ENCODE results near the gene SOX18.

Gene SOX18

DNA sequence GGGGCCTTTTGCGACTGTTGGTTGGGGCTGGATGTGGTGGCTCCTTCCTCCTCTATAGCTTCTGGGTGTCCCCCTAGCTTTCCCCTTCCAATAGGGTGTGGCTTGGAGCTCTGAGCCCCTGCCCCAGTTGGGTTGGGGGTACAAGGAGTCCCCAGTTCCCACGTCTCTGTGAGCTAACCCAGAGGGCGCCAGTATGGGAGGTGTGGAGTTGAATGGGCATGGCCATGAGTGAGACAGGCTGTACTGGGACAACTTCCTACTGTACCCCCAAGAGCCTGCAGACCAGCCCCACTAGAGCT is 12.3 kb downstream of the SOX18 start:
- DNase-seq (ENCODE audit: low read depth): no peak

DNA sequence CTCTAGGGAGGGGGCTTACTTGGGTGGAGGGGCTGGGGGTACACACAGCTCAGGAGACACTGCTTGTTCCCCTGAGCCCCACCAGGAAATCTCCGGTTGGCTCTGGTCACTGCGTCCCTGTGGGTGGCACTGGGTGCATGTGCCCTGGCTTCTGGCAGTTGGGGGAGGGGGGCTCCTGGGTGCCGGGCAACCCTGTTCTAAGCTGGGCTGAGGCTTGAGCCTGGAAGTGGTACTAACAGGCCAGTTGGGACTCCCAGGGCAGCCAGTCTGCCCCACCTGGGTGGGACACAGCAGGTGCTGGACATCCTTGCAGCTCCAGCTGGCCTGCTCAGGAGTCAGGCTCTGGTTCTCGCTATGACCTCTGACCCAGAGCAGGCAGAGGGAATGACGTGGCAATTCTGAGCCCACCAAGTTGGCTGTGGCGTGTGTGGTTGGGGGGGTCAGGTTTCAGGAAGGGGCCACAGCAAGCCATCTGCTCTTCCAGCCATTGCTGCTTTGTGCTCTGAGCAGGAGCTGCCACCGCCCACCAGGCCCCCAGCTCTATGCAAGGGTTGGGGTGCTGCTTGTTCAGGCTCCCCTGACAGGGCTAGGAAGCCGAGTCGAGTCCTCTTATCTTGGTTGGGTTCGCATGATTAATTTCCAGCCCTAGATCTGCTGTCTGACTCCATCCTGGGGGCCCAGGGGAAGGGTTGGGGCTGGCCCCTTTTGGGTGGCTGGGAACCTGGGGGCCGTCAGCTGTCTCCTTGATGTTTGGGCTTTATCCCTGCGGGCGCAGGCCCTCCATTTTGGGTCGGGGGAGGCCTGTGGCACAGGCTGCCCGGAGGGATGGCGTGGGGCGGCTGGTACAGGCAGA is 12.9 kb downstream of the SOX18 start:
- no peak for DNase-seq (ENCODE audit: low read depth)

- DNase-seq (ENCODE audit: low read depth): no peak
Measured at GRCh38 chr20:64035933-64036345, 13.5 kb downstream of the SOX18 start, which contains the start of gene C20orf204. Gene C20orf204, plus strand, starts transcription at chr20:64036182. Its CDS starts 142 bp downstream, at chr20:64036324.

DNA sequence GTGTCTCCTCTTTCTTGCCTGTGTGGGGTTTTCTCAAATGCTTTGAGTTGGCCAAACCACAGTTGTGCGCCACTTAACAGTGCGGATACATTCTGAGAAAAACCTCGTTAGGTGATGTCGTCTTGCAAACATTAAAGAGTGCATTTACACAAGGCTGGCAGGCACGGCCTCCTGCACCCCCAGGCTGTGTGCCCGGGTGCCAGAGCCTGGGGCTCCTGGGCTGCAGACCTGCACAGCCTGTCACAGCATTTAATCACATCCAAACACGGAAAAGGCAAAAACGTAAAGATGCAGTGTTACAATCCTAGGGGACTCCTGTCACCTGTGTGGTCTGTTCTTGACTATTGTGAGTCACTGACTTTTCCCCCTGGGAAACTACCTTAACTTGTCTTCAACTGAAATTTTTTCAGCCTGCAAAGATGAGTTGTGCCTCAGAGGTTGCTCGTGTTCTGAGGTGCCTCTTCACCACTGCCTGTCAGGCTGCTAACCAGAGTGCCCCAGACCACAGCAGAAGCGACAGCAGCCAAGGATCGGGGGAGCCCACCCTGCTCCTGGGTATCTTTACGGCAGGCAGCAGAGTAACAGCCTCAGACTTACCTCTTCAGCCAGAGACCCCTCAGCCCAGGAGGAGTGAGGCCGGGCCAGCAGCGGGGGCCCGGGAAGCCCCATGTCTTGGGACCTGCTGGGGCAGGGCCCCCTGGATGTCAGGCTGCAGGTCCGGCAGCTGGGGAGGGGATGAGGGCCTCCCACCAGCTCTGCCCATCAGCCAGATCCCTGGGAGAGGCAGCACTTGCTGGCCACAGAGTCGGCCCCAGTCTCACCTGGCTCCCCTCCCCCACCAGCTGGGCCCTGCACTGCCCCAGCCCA is 14.1 kb downstream of the SOX18 start:
- DNase-seq (ENCODE audit: low read depth): peak; percentile 24

GRCh38 chr20:64033981-64034493 is 15.4 kb downstream of the SOX18 start:
- DNase-seq (ENCODE audit: low read depth): no peak

DNA sequence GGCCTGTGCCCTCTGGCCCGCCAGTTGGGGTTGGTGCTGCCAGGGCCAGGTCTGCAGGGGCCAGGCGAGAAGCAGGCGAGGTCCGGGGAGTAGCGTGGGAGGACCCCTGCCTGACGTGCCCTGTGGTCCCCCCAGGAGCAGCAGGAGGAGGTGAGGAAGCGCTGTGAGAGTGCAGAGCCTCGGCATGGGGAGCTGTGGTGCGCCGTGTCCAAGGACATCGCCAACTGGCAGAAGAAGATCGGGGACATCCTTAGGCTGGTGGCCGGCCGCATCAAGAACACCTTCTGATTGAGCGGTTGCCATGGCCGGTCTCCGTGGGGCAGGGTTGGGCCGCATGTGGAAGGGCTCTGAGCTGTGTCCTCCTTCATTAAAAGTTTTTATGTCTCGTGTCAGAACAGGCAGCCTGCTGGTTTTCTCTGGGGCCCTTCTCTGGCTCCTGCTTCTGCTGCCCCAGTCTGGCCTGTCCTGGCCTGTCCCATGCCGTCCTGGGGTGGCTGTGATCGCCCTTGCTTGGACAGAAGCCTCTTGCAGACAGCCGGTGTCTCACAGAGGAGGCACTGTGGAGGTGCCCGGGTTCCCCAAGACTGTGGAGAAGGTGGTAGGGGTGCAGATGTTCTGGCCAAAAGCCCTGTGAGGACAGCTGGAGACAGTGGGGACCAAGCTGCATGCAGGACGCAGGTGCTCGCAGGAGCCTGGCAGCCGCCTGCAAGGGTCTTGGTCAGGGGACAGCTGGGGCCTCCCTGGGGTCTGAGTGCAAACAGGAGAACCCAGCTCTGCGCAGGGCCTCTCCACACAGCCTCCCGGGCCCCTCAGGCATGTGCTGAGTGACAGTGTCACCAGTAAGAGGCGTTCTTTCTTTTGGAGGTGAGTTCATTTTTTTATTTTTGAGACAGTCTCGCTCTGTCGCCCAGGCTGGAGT is 16.5 kb downstream of the SOX18 start:
- no peak for DNase-seq (ENCODE audit: low read depth)

DNA sequence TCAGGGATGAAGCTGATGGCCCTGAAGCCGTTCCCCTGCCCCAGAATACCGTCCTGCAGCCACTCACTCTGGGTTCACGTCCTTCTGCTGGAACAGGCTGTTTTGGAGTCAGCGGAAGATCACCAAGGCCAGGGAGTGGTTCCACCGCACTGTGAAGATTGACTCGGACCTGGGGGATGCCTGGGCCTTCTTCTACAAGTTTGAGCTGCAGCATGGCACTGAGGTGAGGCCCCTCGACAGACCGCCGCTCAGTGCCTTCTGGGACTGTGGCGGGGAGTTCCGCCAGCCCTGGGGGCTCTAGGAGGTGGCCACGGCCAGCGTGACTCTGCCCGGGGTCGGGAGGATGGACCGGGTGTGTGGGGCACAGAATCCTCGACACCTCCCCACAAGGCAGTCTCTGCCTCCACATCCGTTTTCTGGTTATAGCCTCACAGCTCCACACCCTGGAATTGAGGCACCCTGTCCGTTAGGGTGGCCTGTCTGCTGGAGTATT is 17.6 kb downstream of the SOX18 start:
- DNase-seq (ENCODE audit: low read depth): no peak

GRCh38 chr20:64030371-64031134 is 18.9 kb downstream of the SOX18 start:
- DNase-seq (ENCODE audit: low read depth): no peak

DNA sequence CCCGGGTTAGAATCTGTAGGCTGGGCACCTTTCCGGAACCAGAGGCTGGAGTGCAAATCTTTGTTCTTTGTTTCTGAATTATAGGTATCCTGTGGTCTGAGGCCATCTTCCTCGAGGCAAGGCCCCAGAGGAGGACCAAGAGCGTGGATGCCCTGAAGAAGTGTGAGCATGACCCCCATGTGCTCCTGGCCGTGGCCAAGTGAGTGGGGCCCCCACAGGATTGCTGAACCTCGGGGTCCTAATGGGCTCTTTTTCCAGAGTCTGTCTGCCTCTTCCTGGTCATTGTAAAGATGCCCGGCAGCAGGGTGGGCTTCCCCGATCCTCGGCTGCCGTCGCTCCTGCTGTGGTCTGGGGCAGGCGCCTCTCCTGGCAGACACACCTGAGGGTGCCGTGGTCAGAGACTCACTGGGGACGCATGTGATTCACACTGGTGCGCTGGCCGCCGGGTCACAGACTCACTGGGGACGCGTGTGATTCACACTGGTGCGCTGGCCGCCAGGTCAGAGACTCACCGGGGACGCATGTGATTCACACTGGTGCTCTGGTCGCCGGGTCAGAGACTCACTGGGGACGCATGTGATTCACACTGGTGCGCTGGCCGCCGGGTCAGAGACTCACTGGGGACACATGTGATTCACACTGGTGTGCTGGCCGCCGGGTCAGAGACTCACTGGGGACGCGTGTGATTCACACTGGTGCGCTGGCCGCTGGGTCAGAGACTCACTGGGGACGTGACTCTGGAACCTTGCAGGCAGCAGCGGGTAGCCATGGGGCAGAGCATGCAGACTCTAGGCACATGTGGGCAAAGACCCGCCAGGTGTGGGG is 19.9 kb downstream of the SOX18 start:
- DNase-seq (ENCODE audit: low read depth): no peak

- no peak for DNase-seq (ENCODE audit: low read depth)
Measured at GRCh38 chr20:64027981-64028685, 21.3 kb downstream of the SOX18 start.

- DNase-seq (ENCODE audit: low read depth): no peak
Measured at GRCh38 chr20:64025826-64026412, 23.5 kb downstream of the SOX18 start.

- no peak for DNase-seq (ENCODE audit: low read depth)
Measured at GRCh38 chr20:64025101-64025825, 24.2 kb downstream of the SOX18 start.

- no peak for DNase-seq (ENCODE audit: low read depth)
Measured at GRCh38 chr20:64024141-64024990, 25.1 kb downstream of the SOX18 start.

- no peak for DNase-seq (ENCODE audit: low read depth)
Measured at GRCh38 chr20:64023361-64024140, 25.9 kb downstream of the SOX18 start.

DNA sequence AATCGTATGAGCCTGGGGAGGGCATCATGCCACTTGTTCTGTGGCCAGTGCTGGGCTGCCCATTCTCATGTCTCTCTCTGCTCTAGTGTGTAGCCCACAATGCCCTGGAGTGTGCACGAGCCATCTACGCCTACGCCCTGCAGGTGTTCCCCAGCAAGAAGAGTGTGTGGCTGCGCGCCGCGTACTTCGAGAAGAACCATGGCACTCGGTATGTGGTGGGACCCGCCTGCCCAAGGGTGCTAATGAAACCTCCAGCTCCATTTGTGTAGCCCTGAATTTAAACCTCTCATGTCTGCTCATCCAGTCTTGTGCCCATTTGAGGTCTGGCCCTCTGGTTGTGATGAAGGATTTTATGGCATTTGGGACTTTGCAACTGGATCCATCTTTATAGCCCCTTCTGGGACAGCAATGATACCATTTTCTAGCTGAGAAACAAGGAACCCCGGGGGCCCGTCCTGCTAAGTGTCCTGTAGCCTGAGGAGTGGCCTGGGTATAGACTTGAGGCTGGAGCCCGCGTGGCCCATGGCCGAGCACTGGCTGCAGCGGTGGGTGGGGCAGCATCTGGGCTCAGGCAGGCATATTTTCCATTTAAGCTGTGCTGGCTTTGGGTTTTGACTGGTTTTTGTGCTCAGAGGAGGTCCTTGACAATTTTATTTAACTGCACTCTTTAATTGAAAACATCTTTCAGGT is 26.6 kb downstream of the SOX18 start:
- no peak for DNase-seq (ENCODE audit: low read depth)

Data from activated gamma-delta T cell treated with anti-CD3 and anti-CD28 coated beads, Interleukin-2, amount 50 U/mL, for 16 hours (primary cell).